H1 (cell line): ENCODE results near the gene ZNF14. TPM values are rescaled to one million over a fixed set of nuclear protein-coding genes. Genes with fewer than 3 reads are reported as not detected.

Experiments
- CTCF ChIA-PET: fragments of 300-600 bp; sonication (Branson Sonifier 250); formaldehyde crosslinking; loops from one replicate; lab custom pipeline; 2021; ENCODE audit not compliant: partially characterized antibody; lab: Charles Lee
- POLR2A ChIA-PET: fragments of 300-600 bp; sonication (Branson Sonifier 250); formaldehyde crosslinking; loops from one replicate; lab custom pipeline; 2021; ENCODE audit warnings: inconsistent platforms; ENCODE audit not compliant: partially characterized antibody; lab: Charles Lee
- DNase-seq, 2 experiments: peaks; one replicate each; pipeline versions ENCODE4 v3.0.0 to v3.0.0-alpha.2; 2010 to 2022; ENCODE audit warnings: low spot score in 2 of 2, low read depth in 1 of 2, mixed read lengths in 1 of 2
- FAIRE-seq: peaks from 2 replicates; lab custom pipeline; 2011; peaks lifted over from hg19 to GRCh38; lab: Jason Lieb, UNC
- H2AFZ ChIP-seq: 2 replicates; pipeline ENCODE4 v1.8.1; 2012; ENCODE audit warnings: low read length, inconsistent platforms
- H2AK5ac ChIP-seq: 2 replicates; pipeline ENCODE4 v1.6.1; 2013; ENCODE audit warnings: low read depth, low read length
- H2BK120ac ChIP-seq: replicated peaks from 2 replicates; pipeline ENCODE3; 2013; ENCODE audit warnings: low read depth, low read length, inconsistent platforms
- H2BK12ac ChIP-seq: 2 replicates; pipeline ENCODE4 v1.6.1; 2013; ENCODE audit warnings: low read depth, low read length
- H2BK15ac ChIP-seq: 2 replicates; pipeline ENCODE4 v1.6.1; 2013; ENCODE audit warnings: low read length
- H2BK20ac ChIP-seq: 2 replicates; pipeline ENCODE4 v1.6.1; 2013; ENCODE audit warnings: low read length
- H2BK5ac ChIP-seq: 2 replicates; pipeline ENCODE4 v1.6.1; 2013; ENCODE audit warnings: low read depth, low read length
- H3K14ac ChIP-seq: 2 replicates; pipeline ENCODE4 v1.6.1; 2013; ENCODE audit warnings: inconsistent platforms; ENCODE audit not compliant: insufficient read length
- H3K18ac ChIP-seq: 2 replicates; pipeline ENCODE4 v1.6.1; 2013; ENCODE audit warnings: low read length; ENCODE audit errors: extremely low read depth
- H3K23ac ChIP-seq: 2 replicates; pipeline ENCODE4 v1.6.1; 2013; ENCODE audit warnings: inconsistent platforms; ENCODE audit not compliant: insufficient read length
- H3K23me2 ChIP-seq: 2 replicates; pipeline ENCODE4 v1.6.1; 2013; ENCODE audit warnings: low read depth, low read length
- H3K27ac ChIP-seq: 2 replicates; pipeline ENCODE4 v1.6.1; 2011; ENCODE audit warnings: low read depth, low read length, inconsistent platforms
- H3K27me3 ChIP-seq, 4 experiments: replicated peaks in 1 of 4; 1 replicate in 1 of 4; 2 replicates in 3 of 4; pipeline versions ENCODE4 v1.6.1 to v1.8.1; 2011 to 2013; ENCODE audit warnings: low read length in 3 of 4, mild to moderate bottlenecking in 3 of 4, inconsistent platforms in 2 of 4, mixed read lengths in 2 of 4, moderate library complexity in 1 of 4; ENCODE audit not compliant: control insufficient read depth in 3 of 4, insufficient read depth in 3 of 4; ENCODE audit errors: extremely low read depth in 1 of 4
- H3K36me3 ChIP-seq, 4 experiments: 2 replicates each; pipeline versions ENCODE4 v1.6.1 to v1.8.1; 2011 to 2013; ENCODE audit warnings: mild to moderate bottlenecking in 4 of 4, low read length in 3 of 4, moderate library complexity in 2 of 4, control low read depth in 1 of 4, inconsistent platforms in 1 of 4; ENCODE audit not compliant: insufficient read depth in 4 of 4, control insufficient read depth in 2 of 4
- H3K4ac ChIP-seq: replicated peaks from 2 replicates; pipeline ENCODE3; 2013; ENCODE audit warnings: low read length, low read depth, mixed read lengths, inconsistent platforms; ENCODE audit not compliant: insufficient read length
- H3K4me1 ChIP-seq, 4 experiments: replicated peaks in 1 of 4; 1 replicate in 1 of 4; 2 replicates in 3 of 4; pipeline versions ENCODE4 v1.6.1 to v1.8.1; 2011 to 2013; ENCODE audit warnings: low read length in 3 of 4, inconsistent platforms in 2 of 4, mixed read lengths in 1 of 4; ENCODE audit not compliant: insufficient read depth in 4 of 4, control insufficient read depth in 3 of 4
- H3K4me2 ChIP-seq, 2 experiments: 2 replicates each; pipeline versions ENCODE4 v1.6.1 to v1.8.1; 2011 to 2013; ENCODE audit warnings: low read depth in 2 of 2, low read length in 2 of 2, control low read depth in 1 of 2, inconsistent platforms in 1 of 2, mild to moderate bottlenecking in 1 of 2; ENCODE audit not compliant: insufficient read depth in 1 of 2
- H3K4me3 ChIP-seq, 4 experiments: fragments of 200-600, 300-600 bp in 1 of 4; sonication (generic), shearing (Covaris generic), sonication (Bioruptor Twin) in 1 of 4; 2 replicates each; pipeline versions ENCODE4 v1.5.1 to v1.8.1; 2011 to 2016; ENCODE audit warnings: low read length in 4 of 4, low read depth in 3 of 4, control low read depth in 2 of 4, inconsistent platforms in 2 of 4, mild to moderate bottlenecking in 2 of 4, mixed read lengths in 1 of 4, moderate library complexity in 1 of 4; ENCODE audit not compliant: insufficient read depth in 2 of 4; ENCODE audit errors: extremely low read depth in 1 of 4
- H3K56ac ChIP-seq: replicated peaks from 2 replicates; pipeline ENCODE3; 2013; ENCODE audit warnings: low read depth, mild to moderate bottlenecking, mixed read lengths, low read length, inconsistent platforms; ENCODE audit not compliant: insufficient read length
- H3K79me1 ChIP-seq: 2 replicates; pipeline ENCODE4 v1.6.1; 2013; ENCODE audit warnings: low read depth, low read length, control low read depth
- H3K79me2 ChIP-seq, 2 experiments: 2 replicates each; pipeline versions ENCODE4 v1.6.1 to v1.8.1; 2012 to 2013; ENCODE audit warnings: low read length in 2 of 2, mild to moderate bottlenecking in 2 of 2, inconsistent platforms in 1 of 2; ENCODE audit not compliant: insufficient read depth in 2 of 2, control insufficient read depth in 1 of 2
- H3K9ac ChIP-seq, 4 experiments: replicated peaks in 1 of 4; 1 replicate in 1 of 4; 2 replicates in 3 of 4; pipeline versions ENCODE4 v1.6.1 to v1.8.1; 2011 to 2013; ENCODE audit warnings: low read depth in 3 of 4, low read length in 3 of 4, control low read depth in 2 of 4, mild to moderate bottlenecking in 2 of 4, moderate library complexity in 2 of 4, inconsistent platforms in 1 of 4; ENCODE audit errors: extremely low read depth in 1 of 4
- H3K9me3 ChIP-seq, 2 experiments: 2 replicates each; pipeline versions ENCODE4 v1.6.1 to v1.8.1; 2012 to 2013; ENCODE audit warnings: mild to moderate bottlenecking in 2 of 2, moderate library complexity in 2 of 2, control low read depth in 1 of 2, inconsistent platforms in 1 of 2, low read depth in 1 of 2, low read length in 1 of 2, mixed read lengths in 1 of 2; ENCODE audit not compliant: insufficient read depth in 2 of 2
- H4K20me1 ChIP-seq, 2 experiments: replicated peaks in 1 of 2; 2 replicates each; pipeline versions ENCODE3 to v1.8.1; 2011 to 2013; ENCODE audit warnings: inconsistent platforms in 2 of 2, low read length in 2 of 2, mild to moderate bottlenecking in 1 of 2; ENCODE audit not compliant: insufficient read depth in 2 of 2, control insufficient read depth in 1 of 2
- H4K5ac ChIP-seq: 2 replicates; pipeline ENCODE4 v1.6.1; 2013; ENCODE audit warnings: low read length, low read depth, mixed read lengths, inconsistent platforms; ENCODE audit not compliant: insufficient read length
- H4K8ac ChIP-seq: 2 replicates; pipeline ENCODE4 v1.8.0; 2013; ENCODE audit warnings: mild to moderate bottlenecking, moderate library complexity, low read length, inconsistent platforms; ENCODE audit not compliant: insufficient read depth; ENCODE audit errors: extremely low read depth
- H4K91ac ChIP-seq: replicated peaks from 2 replicates; pipeline ENCODE3; 2013; ENCODE audit warnings: low read length, mixed read lengths, inconsistent platforms; ENCODE audit not compliant: insufficient read length
- ATF3 ChIP-seq: IDR thresholded peaks from 2 replicates; pipeline ENCODE4 v1.6.1; 2011; ENCODE audit warnings: low read depth, mild to moderate bottlenecking, low read length; ENCODE audit not compliant: insufficient read depth
- E2F6 ChIP-seq: IDR thresholded peaks from 2 replicates; pipeline ENCODE4 v1.6.1; 2012; ENCODE audit warnings: inconsistent platforms
- EP300 ChIP-seq, 2 experiments: IDR thresholded peaks; 1 replicate in 1 of 2; 2 replicates in 1 of 2; pipeline ENCODE4 v1.6.1; 2011 to 2012; ENCODE audit warnings: low read depth in 2 of 2, low read length in 2 of 2, mild to moderate bottlenecking in 2 of 2, borderline replicate concordance in 1 of 2, inconsistent platforms in 1 of 2, moderate library complexity in 1 of 2
- EZH2 ChIP-seq: fragments of 200-600 bp; sonication (generic); IDR thresholded peaks from 2 replicates; pipeline ENCODE4 v1.7.1; 2012; ENCODE audit warnings: low read depth, mild to moderate bottlenecking, moderate library complexity, low read length, inconsistent platforms; ENCODE audit not compliant: severe bottlenecking
- FOSL1 ChIP-seq: IDR thresholded peaks from 2 replicates; pipeline ENCODE4 v1.6.1; 2011; ENCODE audit warnings: mild to moderate bottlenecking, low read depth, low read length, moderate library complexity; ENCODE audit not compliant: insufficient read depth
- GTF2F1 ChIP-seq: IDR thresholded peaks from 2 replicates; pipeline ENCODE4 v1.6.1; 2012; ENCODE audit warnings: low read depth, low read length, improper control_type of control experiment, borderline replicate concordance
- JUN ChIP-seq: IDR thresholded peaks from 2 replicates; pipeline ENCODE4 v1.6.1; 2011; ENCODE audit warnings: low read depth, mild to moderate bottlenecking, improper control_type of control experiment, low read length
- JUND ChIP-seq: IDR thresholded peaks from 2 replicates; pipeline ENCODE4 v1.6.1; 2011; ENCODE audit warnings: mild to moderate bottlenecking, improper control_type of control experiment, low read length
- KDM1A ChIP-seq: fragments of 200-600, 300-600 bp; sonication (generic); IDR thresholded peaks from 2 replicates; pipeline ENCODE4 v1.7.1; 2016; ENCODE audit warnings: mild to moderate bottlenecking, low read length, borderline replicate concordance
- KDM4A ChIP-seq: IDR thresholded peaks from one replicate; pipeline ENCODE4 v1.7.1; 2012; ENCODE audit warnings: low read depth, mild to moderate bottlenecking, moderate library complexity, low read length, inconsistent platforms; ENCODE audit not compliant: severe bottlenecking
- SIN3A ChIP-seq, 2 experiments: IDR thresholded peaks in 1 of 2; conservative IDR thresholded peaks in 1 of 2; 2 replicates each; pipeline ENCODE4 v1.6.1; 2011 to 2012; ENCODE audit warnings: low read length in 2 of 2, improper control_type of control experiment in 1 of 2, low read depth in 1 of 2, mild to moderate bottlenecking in 1 of 2
- SUZ12 ChIP-seq: fragments of 200-600 bp; sonication (generic); IDR thresholded peaks from 2 replicates; pipeline ENCODE4 v1.6.1; 2012; ENCODE audit warnings: mild to moderate bottlenecking, inconsistent platforms, low read length, moderate library complexity, mixed read lengths
- WGBS, 2 experiments: shearing (Covaris generic) in 1 of 2; methylation state at CpG; one replicate each; pipeline versions ENCODE4 v1.1.6 to v1.1.7; 2013 to 2015; ENCODE audit warnings: low lambda C conversion rate in 2 of 2, mixed read lengths in 2 of 2, inconsistent platforms in 1 of 2, low coverage in 1 of 2, missing lambda C conversion rate in 1 of 2; ENCODE audit not compliant: insufficient replicate concordance in 2 of 2, insufficient coverage in 1 of 2, insufficient read length in 1 of 2; ENCODE audit errors: extremely low coverage in 1 of 2, missing lambda C conversion rate in 1 of 2; 5-methylcytosine and 5-hydroxymethylcytosine counted together
- polyA plus RNA-seq, 7 experiments: library from polyadenylated mRNA; depleted of rRNA in 3 of 7; stranded (reverse) in 5 of 7; unstranded in 2 of 7; fragments of >200 nt in 5 of 7; fragments of 200-250 nt in 2 of 7; gene quantifications; 1 replicate in 5 of 7; 2 replicates in 1 of 7; 4 replicates in 1 of 7; pipeline versions ENCODE4 v1.2.1 to v1.2.3, GENCODE V29; 2011 to 2013; ENCODE audit warnings: missing spikeins in 2 of 7, mixed read lengths in 2 of 7
- total RNA-seq: library from RNA; stranded (reverse); fragmentation: NEBNext Ultra II Directional; extraction: Animal tissue kit (Norgen Biotek cat#: 25700); gene quantifications from 2 replicates; pipeline ENCODE4 v1.2.1, GENCODE V29; 2021

ZNF14 gene
- total and polyA plus RNA-seq, 2 of the 8 experiments (the other 6 are each of a cell fraction or from before 2014, with no cell fraction given): 1.00 to 7.4 TPM

- Histone ChIP-seq H3K79me1 (no peaks in the 10 kb centered on the region), H3K9me3 (no peaks in the 10 kb centered on the region), H2BK12ac (no peak overlapping the region), H4K20me1 (no peaks in the 10 kb centered on the region), H3K4ac (no peak overlapping the region), H4K5ac (no peak overlapping the region), H2BK15ac (no peak overlapping the region), H3K4me2 (no peak overlapping the region), H4K8ac (no peak overlapping the region), H2AFZ (no peak overlapping the region), H3K4me1 (no peaks in the 10 kb centered on the region), H3K36me3 (peaks cover 0 to 6% (median under 1%) of the 10 kb centered on the region in 4 experiments; a peak in 3 of 8 replicates), H2BK20ac (no peak overlapping the region), H3K9ac (no peak overlapping the region), H3K14ac (no peak overlapping the region), H4K91ac (no peak overlapping the region), H2BK5ac (no peak overlapping the region), H2AK5ac (no peak overlapping the region), H2BK120ac (no peak overlapping the region), H3K79me2 (no peaks in the 10 kb centered on the region), H3K23me2 (no peaks in the 10 kb centered on the region), H3K27me3 (no peaks in the 10 kb centered on the region), H3K56ac (no peak overlapping the region), H3K4me3 (no peak overlapping the region), H3K18ac (no peak overlapping the region), H3K27ac (no peak overlapping the region), H3K23ac (no peak overlapping the region)
- ChIA-PET CTCF (no interaction called here), POLR2A (interaction anchor here (0.7 to 2.6 kb wide), 9 partner anchors 8 to 214 kb away, joined by 3 to 6 read pairs (median 4); partner anchors contain the start of genes ZNF14, ZNF253 and ZNF93)
- FAIRE-seq (no peak), DNase-seq (no peak)
- 96% methylated on average over 6 of the region's 6 CpGs; no CpG with 5 or more reads in 1 of the 2 experiments for WGBS, 2 experiments
- TF ChIP-seq KDM1A: no peak
- TF ChIP-seq JUN: no peak
- TF ChIP-seq KDM4A: no peak
- TF ChIP-seq JUND: no peak
- no peak for TF ChIP-seq SUZ12
- no peak for TF ChIP-seq ATF3
- no peak for TF ChIP-seq EP300 (IDR thresholded peaks at IDR 0.05; ENCODE audit: borderline replicate concordance in 1 of 2, low read depth in 2 of 2, low read length in 2 of 2)
- no peak for TF ChIP-seq E2F6
- TF ChIP-seq EZH2: no peak
- no peak for TF ChIP-seq FOSL1
- TF ChIP-seq SIN3A (conservative IDR thresholded peaks at IDR 0.05 in 1 of 2, IDR thresholded peaks at IDR 0.05 in 1 of 2; ENCODE audit: low read depth in 1 of 2, low read length in 2 of 2): no peak
- TF ChIP-seq GTF2F1: no peak
Measured at GRCh38 chr19:19686580-19686979, 46.3 kb downstream of the ZNF14 start.
